Fibroblast of skin of scalp (primary cell): ENCODE results near the gene CELSR1.

Source experiments
- DNase-seq: peaks from one replicate; pipeline ENCODE4 v3.0.0-alpha.2; 2013

Gene CELSR1

DNA sequence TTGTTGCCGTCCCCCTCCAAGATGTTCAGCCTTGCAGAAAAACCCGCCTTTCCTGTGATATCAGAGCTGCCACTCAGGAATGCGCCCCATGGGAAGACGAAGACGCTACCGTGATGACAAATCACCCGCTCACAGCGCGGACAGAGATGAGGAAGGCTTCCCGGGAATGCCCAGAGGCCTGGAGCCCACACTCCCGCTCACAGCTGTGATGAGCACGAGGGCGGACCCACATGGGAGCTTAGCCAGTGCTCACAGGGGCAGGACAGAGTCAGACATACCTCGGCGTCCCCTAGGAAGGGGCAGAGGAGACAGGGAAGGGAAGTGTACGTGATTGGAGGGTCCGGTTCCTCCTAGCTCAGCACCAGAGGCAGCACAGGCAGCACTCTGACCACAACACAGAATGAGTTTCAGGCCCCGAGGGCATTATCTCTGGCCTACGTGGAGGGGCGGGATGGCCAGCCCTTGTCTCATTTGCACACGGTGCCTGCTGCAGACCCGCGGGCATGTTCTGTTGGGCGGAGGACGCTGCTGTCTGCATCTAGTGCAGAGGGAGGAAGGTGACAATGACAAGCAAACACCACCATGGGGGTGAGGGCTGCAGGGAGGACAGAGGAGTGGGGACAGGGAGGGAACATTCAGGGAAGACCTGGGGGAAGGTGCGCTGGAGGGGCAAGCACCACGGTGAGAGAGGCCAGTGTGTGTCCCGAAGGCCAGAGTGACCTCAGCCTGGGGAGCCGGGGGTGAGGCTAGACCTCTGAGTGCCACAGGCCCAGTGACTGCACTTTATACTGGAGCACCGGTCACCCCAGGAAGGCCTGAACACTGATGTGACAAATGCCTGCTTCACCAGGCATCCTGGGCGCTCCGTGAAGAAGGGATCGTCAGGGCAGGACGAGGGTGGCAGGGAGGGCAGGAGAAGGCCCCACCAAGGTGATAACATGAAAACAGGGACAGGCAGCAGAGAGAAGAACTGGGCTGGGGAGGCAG lies 79.6 kb downstream of the CELSR1 start:
- peak; percentile 75 for DNase-seq

- DNase-seq: no peak
These were observed 80.6 kb downstream of the CELSR1 start for GRCh38 chr22:46456818-46457163.

DNA sequence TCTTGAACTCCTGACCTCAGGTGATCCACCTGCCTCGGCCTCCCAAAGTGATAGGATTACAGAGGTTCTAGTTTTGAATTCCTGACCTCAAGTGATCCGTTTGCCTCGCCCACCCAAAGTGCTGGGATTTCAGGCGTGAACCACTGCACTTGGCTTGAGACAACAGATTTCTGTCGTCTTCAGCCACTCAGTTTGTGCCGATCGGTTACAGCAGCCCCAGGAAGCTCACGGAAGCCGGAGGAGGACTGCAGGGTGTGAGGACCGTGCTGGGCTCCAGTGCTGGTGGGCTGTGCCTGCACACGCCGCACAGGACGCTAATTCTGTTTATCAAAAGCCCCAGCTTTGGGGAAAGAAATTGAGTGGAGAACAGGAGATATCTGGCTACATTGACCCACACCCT lies 82.0 kb downstream of the CELSR1 start:
- DNase-seq: no peak

- no peak for DNase-seq
These were observed 82.7 kb downstream of the CELSR1 start for GRCh38 chr22:46454504-46455269.

GRCh38 chr22:46453829-46454503 lies 83.5 kb downstream of the CELSR1 start:
- DNase-seq: no peak

GRCh38 chr22:46453006-46453828 lies 84.2 kb downstream of the CELSR1 start:
- no peak for DNase-seq

DNA sequence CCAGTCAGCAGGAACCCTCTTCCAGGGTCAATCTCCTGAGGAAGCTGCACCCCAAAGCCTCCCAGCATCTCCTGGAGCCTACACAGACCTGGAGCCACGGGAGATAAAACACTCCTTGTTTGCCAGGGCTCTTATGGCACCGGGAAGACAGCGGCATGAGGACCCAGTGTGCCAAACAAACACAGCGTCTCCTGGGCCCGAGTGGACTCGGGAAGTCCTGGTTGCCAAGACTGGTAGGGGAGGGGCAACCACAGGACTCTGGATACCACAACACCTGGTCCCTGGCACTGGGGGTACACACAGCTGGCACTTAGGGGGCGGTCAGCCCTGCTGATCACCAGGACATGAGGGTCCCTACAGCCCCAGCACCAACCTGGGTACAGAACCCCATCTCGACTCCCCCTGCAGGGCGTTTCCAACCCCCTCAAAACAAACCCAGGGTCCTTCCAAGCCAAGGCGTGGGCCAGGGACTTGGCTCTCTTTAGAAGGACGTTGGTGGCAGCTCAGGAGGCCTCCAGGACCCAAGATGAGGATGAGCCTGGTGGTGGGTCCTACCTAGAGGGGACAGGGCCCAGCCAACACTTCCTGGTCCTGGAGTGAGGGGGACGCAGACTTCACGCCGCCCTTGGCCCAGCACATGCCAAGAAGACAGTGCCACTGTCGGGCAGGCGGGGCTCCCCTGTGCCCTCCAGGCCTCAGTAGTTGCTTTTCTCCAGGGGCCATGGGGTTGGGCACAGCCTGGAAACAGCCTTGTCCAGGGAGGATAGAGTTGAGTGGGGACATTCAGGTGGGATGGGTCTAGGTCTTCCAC lies 85.0 kb downstream of the CELSR1 start:
- DNase-seq: no peak

GRCh38 chr22:46451741-46452140 lies 85.7 kb downstream of the CELSR1 start:
- no peak for DNase-seq

GRCh38 chr22:46450931-46451561 lies 86.4 kb downstream of the CELSR1 start:
- DNase-seq: peak; percentile 14

GRCh38 chr22:46449974-46450745 lies 87.3 kb downstream of the CELSR1 start:
- no peak for DNase-seq

DNA sequence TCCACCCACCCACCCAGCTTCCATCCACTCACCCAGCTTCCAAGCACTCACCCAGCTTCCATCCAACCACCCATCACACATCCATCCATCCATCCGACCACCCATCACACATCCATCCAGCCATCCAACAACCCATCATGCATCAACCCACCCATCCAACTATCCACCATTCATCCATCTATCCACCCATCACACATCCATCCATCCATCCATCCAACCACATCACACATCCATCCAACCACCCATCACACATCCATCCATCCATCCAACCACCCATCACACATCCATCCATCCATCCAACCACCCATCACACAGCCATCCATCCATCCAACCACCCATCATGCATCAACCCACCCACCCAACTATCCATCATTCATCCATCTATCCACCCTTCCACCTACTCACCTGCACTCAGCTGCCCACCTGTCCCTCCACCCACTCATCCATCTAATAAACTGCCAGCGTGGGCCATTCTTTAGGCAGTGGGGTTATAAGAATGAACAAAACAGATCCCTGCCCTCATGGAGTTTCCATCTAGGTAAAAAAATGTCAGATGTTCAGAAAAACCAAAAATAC lies 88.2 kb downstream of the CELSR1 start:
- DNase-seq: no peak

DNA sequence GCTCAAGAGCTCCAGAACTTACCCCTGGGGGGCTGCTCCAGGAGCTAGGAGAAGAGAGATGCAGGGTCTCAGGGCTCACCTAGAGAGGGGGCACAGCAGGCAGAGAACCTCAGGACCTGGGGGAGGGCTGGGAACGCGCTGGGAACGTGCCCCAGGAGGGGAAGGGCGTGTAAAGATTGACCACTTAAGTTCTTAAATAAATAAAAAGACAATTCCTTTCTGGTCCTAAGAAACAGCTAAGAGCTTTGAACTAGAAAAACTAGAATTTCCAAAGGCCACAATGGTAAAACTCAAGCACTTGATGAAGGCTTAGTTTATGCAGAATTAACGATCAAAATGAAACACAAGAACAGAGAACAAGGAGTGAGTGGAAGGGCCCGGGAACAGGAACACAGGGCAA lies 89.1 kb downstream of the CELSR1 start:
- no peak for DNase-seq

DNA sequence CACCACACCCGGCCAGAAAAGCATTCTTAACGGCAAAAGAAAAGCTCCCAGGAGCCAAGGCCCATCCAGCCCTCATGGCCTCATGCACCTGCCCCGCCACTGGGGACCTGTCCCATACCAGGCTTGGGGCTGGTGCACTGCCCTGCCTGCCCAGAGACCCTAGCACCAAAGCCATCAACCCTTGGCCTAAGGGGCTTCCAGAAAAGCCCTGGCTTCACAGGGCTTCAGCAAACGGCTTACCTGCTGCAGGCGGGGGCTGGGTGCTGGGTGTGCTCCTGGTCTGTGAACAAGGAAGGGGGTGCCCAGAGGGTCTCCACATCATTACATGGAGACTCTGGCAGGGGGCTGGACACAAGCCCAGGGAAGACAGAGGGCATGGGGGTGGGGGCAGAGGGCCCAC lies 89.5 kb downstream of the CELSR1 start:
- no peak for DNase-seq

DNA sequence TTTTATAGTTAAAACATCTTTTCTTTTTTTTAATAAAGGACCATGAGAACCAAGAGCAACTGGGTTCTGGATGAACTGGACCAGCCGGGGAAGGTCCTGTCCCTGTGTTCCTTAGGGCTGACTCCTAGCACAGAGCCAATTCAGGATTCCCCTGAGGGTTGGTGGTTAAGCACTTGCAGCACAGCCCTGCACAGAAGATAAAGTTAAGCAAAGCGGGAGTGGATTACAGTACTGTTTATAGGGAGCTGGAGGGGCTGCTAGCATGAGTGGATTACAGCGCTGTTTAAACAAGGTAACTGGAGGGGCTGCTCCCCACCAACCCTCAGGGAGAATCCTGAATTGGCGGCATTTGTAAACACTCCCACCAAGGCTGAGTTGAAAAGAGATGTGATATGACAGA lies 90.6 kb downstream of the CELSR1 start:
- DNase-seq: peak; percentile 13

GRCh38 chr22:46445771-46446420 lies 91.5 kb downstream of the CELSR1 start:
- DNase-seq: no peak

DNA sequence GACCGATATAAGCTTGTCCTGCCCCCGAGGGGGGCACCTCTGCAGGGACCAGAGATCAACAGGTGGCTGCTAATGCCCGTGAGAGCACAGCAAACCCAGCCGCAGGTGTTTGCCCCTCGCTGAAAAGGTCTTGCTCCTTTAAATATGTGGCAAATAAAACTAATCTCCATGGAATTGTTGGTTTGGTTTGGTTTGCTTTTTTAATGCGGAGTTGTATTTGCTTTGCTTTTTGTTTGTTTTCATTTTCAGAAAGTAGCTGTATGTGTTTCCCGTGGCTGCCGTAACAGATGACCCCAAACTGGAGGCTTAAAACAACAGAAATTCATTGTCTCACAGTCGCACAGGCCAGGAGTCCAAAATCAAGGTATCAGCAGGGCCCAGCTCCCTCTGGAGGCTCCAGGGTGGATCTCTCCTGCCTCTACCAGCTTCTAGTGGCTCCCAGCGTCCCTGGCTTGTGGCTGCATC lies 93.0 kb downstream of the CELSR1 start:
- no peak for DNase-seq

GRCh38 chr22:46443850-46444389 lies 93.5 kb downstream of the CELSR1 start:
- no peak for DNase-seq

GRCh38 chr22:46442217-46442853 lies 95.1 kb downstream of the CELSR1 start:
- no peak for DNase-seq
